Neural cell (in vitro differentiated cells): ENCODE results near the gene PAK3. TPM values are rescaled to one million over a fixed set of nuclear protein-coding genes. Genes with fewer than 3 reads are reported as not detected.
A peak's percentile ranks its signal among the peaks of the same experiment; 100 is the strongest.

ENCODE experiments used
- H2AFZ ChIP-seq: fragments of 200-600, 300-800 bp; sonication (generic), shearing (Covaris generic); 2 replicates; pipeline ENCODE4 v1.6.0; 2014; ENCODE audit warnings: low read depth, mild to moderate bottlenecking, antibody characterized with exemption, low read length, moderate library complexity
- H3F3A ChIP-seq: fragments of 200-600 bp; shearing (Covaris generic); 2 replicates; pipeline ENCODE4 v1.6.1; 2016; ENCODE audit warnings: mild to moderate bottlenecking, moderate library complexity, mixed read lengths, antibody characterized with exemption, low read length; ENCODE audit not compliant: insufficient read depth, poor library complexity, severe bottlenecking
- H3K27ac ChIP-seq: fragments of 200-600, 300-800 bp; sonication (generic), shearing (Covaris generic); 2 replicates; pipeline ENCODE4 v1.5.1; 2014; ENCODE audit warnings: mild to moderate bottlenecking, low read length, moderate library complexity
- H3K27me3 ChIP-seq: fragments of 300-800, 200-600 bp; sonication (generic), shearing (Covaris generic); 2 replicates; pipeline ENCODE4 v1.6.0; 2014; ENCODE audit warnings: mild to moderate bottlenecking, low read depth, low read length, moderate library complexity; ENCODE audit not compliant: insufficient read depth
- H3K36me3 ChIP-seq: fragments of 300-800, 200-600 bp; sonication (generic), shearing (Covaris generic); 2 replicates; pipeline ENCODE4 v1.5.1; 2014; ENCODE audit warnings: mild to moderate bottlenecking, antibody characterized with exemption, low read length, moderate library complexity; ENCODE audit not compliant: insufficient read depth
- H3K4me2 ChIP-seq: fragments of 300-800, 200-600 bp; sonication (generic), shearing (Covaris generic); 2 replicates; pipeline ENCODE4 v1.6.0; 2014; ENCODE audit warnings: mild to moderate bottlenecking, low read length
- H3K4me3 ChIP-seq: fragments of 300-800, 200-600 bp; sonication (generic), shearing (Covaris generic); 2 replicates; pipeline ENCODE4 v1.5.1; 2014; ENCODE audit warnings: mild to moderate bottlenecking, low read length, moderate library complexity
- H3K79me2 ChIP-seq: fragments of 200-600 bp; shearing (Covaris generic); replicated peaks from 2 replicates; pipeline ENCODE4 v1.6.0; 2014; ENCODE audit warnings: mild to moderate bottlenecking, low read length, moderate library complexity; ENCODE audit not compliant: insufficient read depth
- H3K9ac ChIP-seq: fragments of 300-800, 200-600 bp; sonication (generic), shearing (Covaris generic); 2 replicates; pipeline ENCODE4 v1.6.1; 2016; ENCODE audit warnings: mild to moderate bottlenecking, low read length, mixed read lengths
- H3K9me2 ChIP-seq: fragments of 200-600 bp; shearing (Covaris generic); 2 replicates; pipeline ENCODE4 v1.6.1; 2016; ENCODE audit warnings: mild to moderate bottlenecking, low read length, mixed read lengths; ENCODE audit not compliant: insufficient read depth
- H3K9me3 ChIP-seq: fragments of 200-600, 300-800 bp; sonication (generic), shearing (Covaris generic); 2 replicates; pipeline ENCODE4 v1.6.1; 2016; ENCODE audit warnings: mild to moderate bottlenecking, mixed run types, low read length, moderate library complexity, mixed read lengths
- H4K20me1 ChIP-seq: fragments of 200-600 bp; shearing (Covaris generic); 2 replicates; pipeline ENCODE4 v1.6.1; 2016; ENCODE audit warnings: mild to moderate bottlenecking, mixed run types; ENCODE audit not compliant: insufficient read depth
- EP300 ChIP-seq: fragments of 450-650 bp; conservative IDR thresholded peaks from 2 replicates; pipeline ENCODE4 v1.6.1; 2014; ENCODE audit warnings: antibody characterized with exemption, mild to moderate bottlenecking, moderate library complexity; ENCODE audit not compliant: poor library complexity, severe bottlenecking
- EZH2 ChIP-seq: fragments of 200-600, 300-800 bp; shearing (Covaris generic), sonication (generic); IDR thresholded peaks from 2 replicates; pipeline ENCODE4 v1.6.1; 2014; ENCODE audit warnings: antibody characterized with exemption, low read length, borderline replicate concordance, mild to moderate bottlenecking; ENCODE audit not compliant: insufficient read depth, poor library complexity, severe bottlenecking
- MXI1 ChIP-seq: fragments of 450-650 bp; conservative IDR thresholded peaks from 2 replicates; pipeline ENCODE4 v1.6.1; 2014; ENCODE audit warnings: antibody characterized with exemption, mild to moderate bottlenecking; ENCODE audit not compliant: poor library complexity, severe bottlenecking
- POLR2AphosphoS5 ChIP-seq: IDR thresholded peaks from 2 replicates; pipeline ENCODE4 v1.6.1; 2012
- RAD21 ChIP-seq: fragments of 450-650 bp; conservative IDR thresholded peaks from 2 replicates; pipeline ENCODE4 v1.6.1; 2014; ENCODE audit warnings: antibody characterized with exemption, mild to moderate bottlenecking, moderate library complexity
- SMC3 ChIP-seq: fragments of 450-650 bp; conservative IDR thresholded peaks from 2 replicates; pipeline ENCODE4 v1.6.1; 2014; ENCODE audit warnings: antibody characterized with exemption, mild to moderate bottlenecking, moderate library complexity; ENCODE audit not compliant: poor library complexity
- TAF1 ChIP-seq: IDR thresholded peaks from 2 replicates; pipeline ENCODE4 v1.6.1; 2012; ENCODE audit warnings: low read depth
- polyA plus RNA-seq: library from polyadenylated mRNA; depleted of rRNA; stranded (reverse); fragments of >200 nt; gene quantifications from 2 replicates; pipeline ENCODE4 v1.2.3, GENCODE V29; 2014
- TF ChIP-seq, protein P1 (sequence below): IDR thresholded peaks from 2 replicates; pipeline ENCODE4 v1.6.1; 2012; ENCODE audit warnings: borderline replicate concordance
- TF ChIP-seq, protein P2 (sequence below): fragments of 450-650 bp; IDR thresholded peaks from 2 replicates; pipeline ENCODE4 v1.5.1; 2014; ENCODE audit warnings: antibody characterized with exemption, mild to moderate bottlenecking, moderate library complexity; ENCODE audit not compliant: poor library complexity, severe bottlenecking

The PAK3 gene
- polyA plus RNA-seq, 1 donor from 2014 or later = 92.4 TPM

DNA sequence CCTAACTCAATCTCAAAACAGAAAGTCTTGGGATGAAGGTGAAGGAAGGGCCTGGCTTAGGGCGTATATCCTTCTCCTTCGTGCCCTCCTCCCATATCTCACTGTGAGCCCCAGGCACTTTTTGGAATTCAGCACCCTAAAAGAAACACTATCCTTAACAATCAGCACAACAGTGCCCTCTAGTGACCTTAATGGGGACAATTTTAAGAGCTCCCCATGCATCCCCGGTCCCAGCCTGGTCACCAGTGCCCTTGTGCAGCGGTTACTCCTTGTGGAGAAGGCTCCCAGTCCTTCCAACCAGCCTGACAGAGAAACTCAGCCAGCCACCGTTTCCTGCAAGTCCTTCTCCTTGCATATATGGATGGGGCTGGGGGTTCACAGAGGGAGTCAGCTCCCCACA is 4.2 kb downstream of the PAK3 start:
- TF ChIP-seq SMC3 (peak; percentile 57), RAD21 (peak; percentile 56), EZH2 (no peak), MXI1 (no peak), TAF1 (no peak), EP300 (no peak), POLR2AphosphoS5 (no peak)
- TF ChIP-seq, protein P1, sequence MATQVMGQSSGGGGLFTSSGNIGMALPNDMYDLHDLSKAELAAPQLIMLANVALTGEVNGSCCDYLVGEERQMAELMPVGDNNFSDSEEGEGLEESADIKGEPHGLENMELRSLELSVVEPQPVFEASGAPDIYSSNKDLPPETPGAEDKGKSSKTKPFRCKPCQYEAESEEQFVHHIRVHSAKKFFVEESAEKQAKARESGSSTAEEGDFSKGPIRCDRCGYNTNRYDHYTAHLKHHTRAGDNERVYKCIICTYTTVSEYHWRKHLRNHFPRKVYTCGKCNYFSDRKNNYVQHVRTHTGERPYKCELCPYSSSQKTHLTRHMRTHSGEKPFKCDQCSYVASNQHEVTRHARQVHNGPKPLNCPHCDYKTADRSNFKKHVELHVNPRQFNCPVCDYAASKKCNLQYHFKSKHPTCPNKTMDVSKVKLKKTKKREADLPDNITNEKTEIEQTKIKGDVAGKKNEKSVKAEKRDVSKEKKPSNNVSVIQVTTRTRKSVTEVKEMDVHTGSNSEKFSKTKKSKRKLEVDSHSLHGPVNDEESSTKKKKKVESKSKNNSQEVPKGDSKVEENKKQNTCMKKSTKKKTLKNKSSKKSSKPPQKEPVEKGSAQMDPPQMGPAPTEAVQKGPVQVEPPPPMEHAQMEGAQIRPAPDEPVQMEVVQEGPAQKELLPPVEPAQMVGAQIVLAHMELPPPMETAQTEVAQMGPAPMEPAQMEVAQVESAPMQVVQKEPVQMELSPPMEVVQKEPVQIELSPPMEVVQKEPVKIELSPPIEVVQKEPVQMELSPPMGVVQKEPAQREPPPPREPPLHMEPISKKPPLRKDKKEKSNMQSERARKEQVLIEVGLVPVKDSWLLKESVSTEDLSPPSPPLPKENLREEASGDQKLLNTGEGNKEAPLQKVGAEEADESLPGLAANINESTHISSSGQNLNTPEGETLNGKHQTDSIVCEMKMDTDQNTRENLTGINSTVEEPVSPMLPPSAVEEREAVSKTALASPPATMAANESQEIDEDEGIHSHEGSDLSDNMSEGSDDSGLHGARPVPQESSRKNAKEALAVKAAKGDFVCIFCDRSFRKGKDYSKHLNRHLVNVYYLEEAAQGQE = no peak
- TF ChIP-seq, protein P2, sequence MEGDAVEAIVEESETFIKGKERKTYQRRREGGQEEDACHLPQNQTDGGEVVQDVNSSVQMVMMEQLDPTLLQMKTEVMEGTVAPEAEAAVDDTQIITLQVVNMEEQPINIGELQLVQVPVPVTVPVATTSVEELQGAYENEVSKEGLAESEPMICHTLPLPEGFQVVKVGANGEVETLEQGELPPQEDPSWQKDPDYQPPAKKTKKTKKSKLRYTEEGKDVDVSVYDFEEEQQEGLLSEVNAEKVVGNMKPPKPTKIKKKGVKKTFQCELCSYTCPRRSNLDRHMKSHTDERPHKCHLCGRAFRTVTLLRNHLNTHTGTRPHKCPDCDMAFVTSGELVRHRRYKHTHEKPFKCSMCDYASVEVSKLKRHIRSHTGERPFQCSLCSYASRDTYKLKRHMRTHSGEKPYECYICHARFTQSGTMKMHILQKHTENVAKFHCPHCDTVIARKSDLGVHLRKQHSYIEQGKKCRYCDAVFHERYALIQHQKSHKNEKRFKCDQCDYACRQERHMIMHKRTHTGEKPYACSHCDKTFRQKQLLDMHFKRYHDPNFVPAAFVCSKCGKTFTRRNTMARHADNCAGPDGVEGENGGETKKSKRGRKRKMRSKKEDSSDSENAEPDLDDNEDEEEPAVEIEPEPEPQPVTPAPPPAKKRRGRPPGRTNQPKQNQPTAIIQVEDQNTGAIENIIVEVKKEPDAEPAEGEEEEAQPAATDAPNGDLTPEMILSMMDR = peak; percentile 63
- no peak overlapping the region for H3K4me2 ChIP-seq
- H3K9me2 ChIP-seq = no peaks in the 10 kb centered on the region
- no peaks in the 10 kb centered on the region for H3K27me3 ChIP-seq
- no peaks in the 10 kb centered on the region for H3K9me3 ChIP-seq
- no peak overlapping the region for H3K27ac ChIP-seq
- no peaks in the 10 kb centered on the region for H3K36me3 ChIP-seq
- no peaks in the 10 kb centered on the region for H3F3A ChIP-seq
- no peak overlapping the region for H3K9ac ChIP-seq
- no peak overlapping the region for H2AFZ ChIP-seq
- H4K20me1 ChIP-seq = no peaks in the 10 kb centered on the region
- H3K79me2 ChIP-seq = peaks cover 25% of the 10 kb centered on the region
- H3K4me3 ChIP-seq = peak overlapping the region; percentile 5

DNA sequence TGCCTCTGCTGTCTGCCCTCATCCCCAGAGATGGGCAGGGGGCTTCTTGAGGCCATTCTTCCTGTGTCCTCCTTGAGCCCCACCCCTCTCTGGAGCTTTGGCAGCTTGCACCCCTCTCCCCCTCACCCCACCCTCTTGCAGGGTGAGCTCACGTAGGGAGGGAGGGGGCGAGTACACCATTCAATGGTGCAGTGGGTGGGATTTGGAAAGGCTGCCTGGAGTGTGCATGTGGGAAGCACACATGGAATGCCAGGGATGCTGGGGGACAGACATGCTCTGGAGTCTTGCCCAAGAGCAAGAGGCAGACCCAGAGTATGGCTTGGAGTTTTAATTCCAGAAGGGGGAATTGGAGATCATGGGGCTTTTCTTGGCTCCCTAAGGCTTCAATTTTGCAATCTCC is 5.6 kb downstream of the PAK3 start:
- H3K79me2 ChIP-seq = peaks cover 19% of the 10 kb centered on the region
- peak overlapping the region; percentile 21 for H3K4me3 ChIP-seq
- H2AFZ ChIP-seq = no peak overlapping the region
- no peaks in the 10 kb centered on the region for H3K9me2 ChIP-seq
- H3K9ac ChIP-seq = no peak overlapping the region
- no peaks in the 10 kb centered on the region for H3K36me3 ChIP-seq
- no peaks in the 10 kb centered on the region for H3F3A ChIP-seq
- no peaks in the 10 kb centered on the region for H3K9me3 ChIP-seq
- no peak for TF ChIP-seq POLR2AphosphoS5
- TF ChIP-seq EZH2 = no peak
- TF ChIP-seq, protein P1 = no peak
- TF ChIP-seq SMC3 = no peak
- TF ChIP-seq EP300 = no peak
- no peak for TF ChIP-seq TAF1
- TF ChIP-seq MXI1 = no peak
- TF ChIP-seq, protein P2 = no peak
- TF ChIP-seq RAD21 = no peak
- no peak overlapping the region for H3K27ac ChIP-seq
- H4K20me1 ChIP-seq = no peaks in the 10 kb centered on the region
- no peaks in the 10 kb centered on the region for H3K27me3 ChIP-seq
- H3K4me2 ChIP-seq = no peak overlapping the region
